HG03064 (cell line): Measurements from ENCODE around the gene ITPKB.

Experiments used
- ATAC-seq: cut with Tn5 transposase; IDR thresholded peaks from one replicate; pipeline ENCODE4 v1.9.1; 2021; ENCODE audit warnings: low read depth; ENCODE audit not compliant: unreplicated experiment

ITPKB gene

DNA sequence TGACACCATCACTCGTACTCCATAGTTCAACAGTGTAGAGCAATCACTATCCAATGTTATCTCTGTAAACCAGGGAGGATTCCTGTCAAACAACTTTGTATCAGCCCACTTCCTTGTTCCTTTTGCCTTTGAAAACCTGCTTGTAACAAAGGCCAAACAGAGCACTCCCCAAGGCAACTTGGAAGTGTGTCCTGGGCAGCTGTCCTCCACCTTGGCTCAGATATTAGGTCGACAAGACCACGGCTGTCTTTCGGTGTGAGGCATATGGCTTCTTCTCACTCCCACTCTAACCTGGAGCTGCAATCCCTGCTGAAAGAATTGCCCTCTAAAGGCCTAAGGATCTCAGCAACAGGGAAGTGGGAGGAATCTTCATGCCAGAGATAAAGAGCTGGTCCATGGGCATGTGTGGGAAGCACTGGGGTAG lies 66.7 kb downstream of the ITPKB start:
- no peak for ATAC-seq

DNA sequence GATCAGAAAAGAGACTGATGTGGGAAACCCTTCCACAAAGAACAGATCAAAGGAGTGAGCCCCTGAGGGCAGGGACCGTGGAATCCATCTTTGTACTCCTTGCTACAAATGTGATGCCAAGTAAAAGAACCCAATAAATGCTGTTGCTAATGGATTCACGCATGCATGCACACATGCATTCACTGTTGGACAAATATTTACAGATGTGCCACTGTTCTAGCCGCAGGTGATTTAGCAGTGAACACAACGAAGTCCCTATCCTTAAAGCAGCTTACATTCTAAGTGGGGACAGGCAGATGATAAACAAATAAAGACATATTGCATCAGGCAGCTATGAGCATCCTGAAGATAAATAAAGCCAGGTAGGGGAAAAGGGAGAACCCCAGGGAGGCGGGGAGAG lies 67.8 kb downstream of the ITPKB start:
- ATAC-seq: no peak

DNA sequence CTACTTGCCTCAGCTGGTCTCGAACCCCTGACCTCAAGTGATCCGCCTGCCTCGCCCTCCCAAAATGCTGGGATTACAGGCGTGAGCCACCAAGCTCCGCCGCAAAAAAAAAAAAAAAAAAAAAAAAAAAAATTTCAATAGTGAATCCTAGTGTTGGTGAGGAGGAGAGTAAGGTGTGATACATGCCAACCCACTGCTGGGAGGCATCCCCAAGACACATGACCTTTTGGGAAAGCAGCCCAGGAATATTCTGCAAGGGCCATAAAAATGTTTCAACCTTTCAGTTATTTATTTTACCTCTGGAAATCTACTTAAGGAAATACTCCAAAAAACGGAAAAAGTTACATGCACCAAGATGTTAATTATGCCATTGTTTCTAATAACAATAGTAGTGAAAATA lies 69.0 kb downstream of the ITPKB start:
- ATAC-seq: no peak

- ATAC-seq: no peak
Observed at GRCh38 chr1:226668173-226668560, 70.9 kb downstream of the ITPKB start.

DNA sequence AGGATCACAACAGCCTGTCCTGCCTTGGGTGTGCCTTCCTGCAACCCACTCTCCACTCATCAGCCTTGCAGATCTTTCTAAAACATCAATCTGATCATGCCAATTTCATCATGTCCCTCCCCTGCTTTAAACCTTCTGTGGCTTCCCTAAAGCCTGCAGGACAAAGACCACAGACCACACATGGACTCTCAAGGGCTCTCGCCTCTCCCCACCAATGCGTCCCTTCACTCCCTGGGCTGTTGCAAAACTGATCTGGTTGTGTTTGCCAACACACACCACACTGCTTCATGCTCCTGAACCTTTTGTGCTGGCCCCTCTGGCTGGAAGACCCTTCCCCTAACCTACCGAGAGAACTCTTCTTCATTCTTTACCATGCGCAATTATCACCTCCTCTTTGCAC lies 72.4 kb downstream of the ITPKB start:
- no peak for ATAC-seq

DNA sequence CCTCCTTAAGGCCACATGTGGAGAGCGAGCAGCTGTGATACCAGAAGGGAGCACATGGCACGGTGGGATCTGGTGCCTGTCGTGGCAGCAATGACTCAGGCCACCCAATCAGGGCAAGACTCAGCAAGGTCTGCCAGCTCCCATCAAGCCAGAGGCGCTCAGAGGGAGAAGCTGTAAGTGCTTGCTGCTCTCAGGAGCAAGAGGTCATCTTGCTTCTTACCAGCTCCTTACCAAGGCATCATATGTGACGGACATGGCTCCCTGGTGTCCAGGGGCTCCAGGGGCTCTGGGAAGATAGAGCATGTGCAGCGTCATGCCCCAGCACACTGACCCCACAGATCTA lies 72.9 kb downstream of the ITPKB start:
- ATAC-seq: no peak

DNA sequence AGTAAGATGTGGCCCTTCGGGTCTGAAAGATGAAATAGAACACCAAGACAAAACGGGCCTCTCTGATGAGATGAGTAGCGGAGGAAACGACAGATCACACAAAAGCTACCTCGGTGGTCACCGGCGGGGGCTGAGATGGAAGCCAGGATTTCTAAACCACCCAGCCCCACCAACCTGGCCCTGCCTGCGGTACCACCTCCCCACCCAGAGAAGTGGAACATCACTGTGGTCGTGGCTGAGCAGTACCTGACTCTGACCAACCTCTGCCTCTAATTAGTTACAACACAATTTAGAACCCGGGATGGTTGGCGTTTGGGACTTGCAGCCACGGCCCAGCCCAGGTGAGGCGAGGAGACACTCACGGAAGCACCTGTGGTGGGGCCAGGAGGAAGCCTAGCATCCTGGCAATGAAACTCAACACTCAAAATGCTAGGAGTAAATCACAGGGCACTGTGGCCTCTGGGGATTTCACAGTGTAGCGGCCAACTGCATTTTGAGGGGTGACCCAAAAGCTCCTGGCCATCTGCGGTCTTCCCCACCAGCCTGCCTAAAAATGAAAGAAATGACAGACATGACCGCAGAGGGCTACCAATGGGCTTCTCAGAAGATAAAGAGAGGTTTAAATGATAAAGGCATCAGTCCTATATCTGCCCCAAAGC lies 73.4 kb downstream of the ITPKB start:
- no peak for ATAC-seq

GRCh38 chr1:226664413-226665101 lies 74.5 kb downstream of the ITPKB start:
- no peak for ATAC-seq

DNA sequence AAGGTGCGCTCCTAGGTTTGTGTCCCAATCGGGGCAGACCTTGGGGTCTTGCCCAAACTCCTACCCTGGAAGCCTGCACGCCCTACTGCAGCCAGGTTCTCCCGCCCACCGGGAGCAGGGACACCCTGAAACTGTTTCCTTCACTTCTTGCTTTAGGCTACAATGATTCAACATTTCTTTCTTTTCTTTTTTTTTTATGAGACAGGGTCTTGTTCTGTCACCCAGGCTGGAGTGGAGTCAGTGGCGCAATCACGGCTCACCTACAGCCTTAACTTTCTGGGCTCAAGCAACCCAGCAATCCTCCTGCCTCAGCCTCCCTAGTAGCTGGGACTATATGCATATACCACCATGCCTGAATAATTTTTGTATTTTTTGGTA lies 75.8 kb downstream of the ITPKB start:
- no peak for ATAC-seq

DNA sequence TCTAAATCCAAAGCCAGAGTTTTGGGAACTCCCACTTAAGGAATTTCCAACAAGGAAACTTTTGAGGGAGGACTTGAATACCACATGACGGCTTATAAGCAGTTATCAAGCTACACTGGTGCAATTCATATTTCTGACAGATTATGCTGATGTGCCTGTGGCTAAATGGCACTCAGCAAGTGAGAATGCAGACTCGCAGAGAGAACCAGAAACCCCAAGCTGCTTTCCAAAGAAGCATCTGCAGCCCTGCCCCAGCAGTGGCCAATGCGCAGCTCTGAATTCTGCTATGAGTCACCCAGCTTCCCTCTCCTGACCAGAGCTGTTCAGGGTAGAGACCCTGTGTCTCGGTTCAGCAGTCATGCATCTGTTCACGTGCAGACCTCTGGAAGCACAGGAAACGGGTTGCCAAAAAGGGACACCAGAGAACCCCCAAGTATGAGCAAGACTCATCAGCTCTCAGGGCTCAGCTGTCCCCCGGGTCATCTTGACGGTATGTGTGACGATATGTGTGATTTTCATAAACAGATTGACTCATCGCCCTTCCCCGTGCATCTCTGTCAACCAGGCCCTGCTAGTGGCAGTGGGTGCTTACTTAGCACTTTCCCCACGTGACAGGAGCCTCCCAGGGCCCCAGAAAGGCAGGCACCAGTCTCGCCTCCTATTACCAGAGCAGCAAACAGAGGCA lies 76.3 kb downstream of the ITPKB start:
- peak; percentile 96 for ATAC-seq

DNA sequence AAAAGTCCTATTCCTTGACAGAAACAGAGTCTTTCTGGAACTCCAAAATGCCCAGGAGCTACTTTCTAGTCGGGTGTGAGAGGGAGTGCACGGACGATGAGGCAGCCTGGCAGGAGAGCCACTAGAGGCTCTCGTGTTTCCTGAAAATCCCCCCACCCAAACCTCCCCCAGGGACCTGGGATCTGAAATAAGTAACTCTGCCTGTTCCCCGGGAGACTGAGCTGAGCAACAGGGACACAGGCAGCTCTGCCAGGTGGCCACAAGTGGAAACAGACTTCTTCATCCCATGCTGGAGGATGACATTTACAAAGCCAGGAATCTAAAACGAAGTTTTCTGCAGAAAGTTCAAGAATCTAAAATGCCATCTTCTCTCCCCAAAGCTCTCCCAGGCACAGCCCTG lies 77.1 kb downstream of the ITPKB start:
- no peak for ATAC-seq

DNA sequence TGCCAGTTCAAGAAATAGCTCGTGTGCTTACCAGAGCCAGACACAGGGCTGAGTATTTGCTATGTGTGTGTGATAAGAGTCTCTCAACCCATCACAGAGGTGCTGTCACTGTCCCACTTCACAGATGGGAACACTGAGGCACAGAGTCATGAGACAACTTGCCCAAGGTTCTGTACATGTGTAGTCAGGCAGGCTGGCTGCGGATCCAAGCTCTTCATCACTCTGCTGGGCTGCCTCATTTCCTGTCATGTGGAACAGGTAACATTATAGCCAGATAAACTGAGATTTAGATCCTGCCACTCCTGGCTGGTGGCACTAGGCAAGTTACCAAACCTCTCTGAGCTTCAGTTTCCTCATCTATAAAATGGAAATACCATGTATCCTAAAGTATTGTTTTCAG lies 77.8 kb downstream of the ITPKB start:
- no peak for ATAC-seq

- no peak for ATAC-seq
Observed at GRCh38 chr1:226660410-226661182, 78.5 kb downstream of the ITPKB start.

DNA sequence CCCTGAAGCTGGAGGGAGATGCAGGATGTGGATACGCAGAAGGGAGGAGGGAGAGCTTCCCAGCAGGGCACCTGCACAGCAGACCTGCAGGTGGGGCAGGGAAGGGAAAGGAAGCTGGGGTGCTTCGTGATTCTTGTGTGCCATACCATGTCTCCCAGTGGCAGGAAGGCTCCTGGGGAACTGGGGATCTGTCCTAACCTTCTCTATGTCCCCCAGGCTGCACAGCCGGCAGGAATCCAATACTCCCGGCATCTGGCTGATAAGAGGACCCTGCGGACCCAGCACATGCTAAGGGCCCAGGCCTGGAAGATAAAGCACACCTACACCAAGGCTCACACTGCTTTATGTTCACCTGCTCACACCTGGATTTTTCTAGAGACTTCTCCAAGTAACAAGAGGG lies 79.4 kb downstream of the ITPKB start:
- ATAC-seq: no peak

DNA sequence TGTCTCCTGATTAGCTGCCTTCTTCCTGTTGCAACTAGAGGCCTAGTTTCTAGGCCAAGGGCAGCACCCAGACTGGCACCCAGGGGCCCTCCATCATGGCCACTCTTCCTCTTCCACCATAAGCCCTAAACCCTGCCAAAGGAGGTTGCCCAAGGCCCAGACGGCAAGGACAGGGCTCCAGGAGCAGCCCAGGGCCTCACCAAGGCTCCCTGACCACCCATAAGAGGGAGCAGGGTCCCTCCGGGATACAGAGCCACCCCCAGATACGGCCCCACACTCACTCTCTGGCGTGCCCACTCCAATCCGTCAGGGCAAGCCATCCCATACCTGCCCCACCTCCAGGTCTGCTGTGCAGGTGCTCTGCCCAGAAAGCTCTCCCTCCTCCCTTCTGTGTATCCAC lies 79.9 kb downstream of the ITPKB start:
- ATAC-seq: no peak

- no peak for ATAC-seq
Observed at GRCh38 chr1:226658546-226659125, 80.4 kb downstream of the ITPKB start.

DNA sequence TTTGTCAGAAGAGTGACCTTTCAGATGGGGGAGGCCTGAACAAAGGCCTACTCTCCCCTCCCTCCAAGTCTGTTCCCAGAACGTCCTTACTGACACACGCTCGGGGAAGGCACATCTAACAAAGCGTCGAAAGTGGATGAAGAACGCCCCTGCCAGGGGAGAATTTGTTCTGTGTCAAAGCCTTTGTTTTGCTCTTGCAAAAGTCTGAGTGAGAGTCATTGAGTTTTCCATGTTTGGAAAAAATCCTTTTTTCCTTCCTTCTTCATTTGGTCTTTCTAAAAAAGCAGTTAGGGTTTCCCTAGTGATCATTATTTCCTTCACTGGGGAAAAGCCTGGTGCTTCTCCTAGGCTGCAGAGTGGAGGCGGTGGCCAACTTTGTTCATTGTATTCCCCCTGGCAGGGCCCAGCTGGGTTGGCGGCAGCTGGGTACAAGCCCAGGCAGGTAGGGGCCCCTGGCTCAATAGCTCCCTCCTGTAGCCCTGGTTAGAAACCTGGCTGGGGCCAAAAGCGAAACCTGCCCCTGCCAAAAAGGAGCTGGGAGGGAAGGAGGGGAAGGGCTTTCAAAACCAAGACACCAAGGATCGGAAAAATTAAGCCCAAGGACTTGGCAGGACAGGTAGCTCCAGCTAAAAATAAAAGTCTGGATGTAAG lies 81.1 kb downstream of the ITPKB start:
- ATAC-seq: no peak

DNA sequence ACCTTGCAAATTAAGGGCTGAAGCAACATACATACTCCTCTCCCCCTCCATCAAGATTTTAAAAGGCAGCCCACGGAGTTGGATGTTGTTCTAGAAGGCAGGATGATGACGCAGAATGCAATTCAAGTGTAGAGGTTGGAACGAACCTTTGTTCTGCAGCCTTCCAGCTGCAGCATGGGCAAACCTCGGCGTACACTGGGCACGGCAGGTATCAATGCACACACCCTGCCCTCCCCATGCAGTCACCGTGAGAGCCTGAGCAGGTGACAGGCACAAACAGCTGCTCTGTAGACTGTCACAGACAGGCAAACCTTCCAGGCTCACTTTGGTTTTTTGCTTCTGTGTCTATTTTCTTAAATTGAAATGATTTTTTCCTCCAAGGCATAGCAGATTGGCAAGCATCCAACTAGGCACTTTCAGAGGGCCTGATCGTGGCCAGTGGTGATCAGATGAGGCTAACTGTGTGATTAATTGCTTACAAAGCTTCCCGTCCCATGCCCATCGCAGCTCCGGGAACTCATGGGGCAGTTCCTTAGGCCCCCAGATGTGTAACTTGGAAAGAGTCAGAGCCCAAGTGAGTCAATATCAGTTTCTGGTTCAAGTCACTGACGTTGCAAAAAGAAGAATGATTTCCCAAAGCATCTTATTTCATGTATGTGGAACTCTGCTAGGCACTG lies 82.3 kb downstream of the ITPKB start:
- no peak for ATAC-seq

- no peak for ATAC-seq
Observed at GRCh38 chr1:226656201-226656600, 82.9 kb downstream of the ITPKB start.
